Subcutaneous abdominal adipose tissue (tissue), 5 donors: Measurements from ENCODE around the gene SORCS2.
A peak's percentile ranks its signal among the peaks of the same experiment; 100 is the strongest.
"Not testable (repeated sequence)": the region's sequence is repeated elsewhere in the genome, so short reads cannot be mapped to it uniquely, and the experiment has no call there.

Source experiments
- H3K27ac ChIP-seq: one replicate; pipeline ENCODE4 v1.7.0; 2013; ENCODE audit warnings: low read depth, mild to moderate bottlenecking, inconsistent platforms, low read length, moderate library complexity
- H3K27me3 ChIP-seq, 5 donors: one replicate each; pipeline ENCODE4 v1.7.0; 2013; ENCODE audit warnings: low read length in 5 of 5, inconsistent platforms in 1 of 5; ENCODE audit not compliant: control insufficient read depth in 5 of 5, insufficient read depth in 4 of 5
- H3K36me3 ChIP-seq, 5 donors: one replicate each; pipeline ENCODE4 v1.7.0; 2013; ENCODE audit warnings: low read length in 5 of 5; ENCODE audit not compliant: control insufficient read depth in 5 of 5, insufficient read depth in 5 of 5
- H3K4me1 ChIP-seq, 5 donors: one replicate each; pipeline ENCODE4 v1.7.0; 2013; ENCODE audit warnings: low read length in 5 of 5, mild to moderate bottlenecking in 3 of 5, moderate library complexity in 1 of 5; ENCODE audit not compliant: control insufficient read depth in 5 of 5, insufficient read depth in 5 of 5
- H3K4me3 ChIP-seq, 5 donors: one replicate each; pipeline ENCODE4 v1.7.0; 2013; ENCODE audit warnings: low read length in 5 of 5, low read depth in 1 of 5
- H3K9ac ChIP-seq, 5 donors: one replicate each; pipeline ENCODE4 v1.7.0; 2013; ENCODE audit warnings: low read length in 5 of 5, mild to moderate bottlenecking in 4 of 5, moderate library complexity in 3 of 5
- H3K9me3 ChIP-seq, 5 donors: one replicate each; pipeline ENCODE4 v1.7.0; 2013; ENCODE audit warnings: low read length in 5 of 5; ENCODE audit not compliant: control insufficient read depth in 5 of 5
- donor health status: healthy.
- donor health status: healthy.
- donor health status: healthy.
- donor health status: healthy.
- donor health status: healthy.

Gene SORCS2

DNA sequence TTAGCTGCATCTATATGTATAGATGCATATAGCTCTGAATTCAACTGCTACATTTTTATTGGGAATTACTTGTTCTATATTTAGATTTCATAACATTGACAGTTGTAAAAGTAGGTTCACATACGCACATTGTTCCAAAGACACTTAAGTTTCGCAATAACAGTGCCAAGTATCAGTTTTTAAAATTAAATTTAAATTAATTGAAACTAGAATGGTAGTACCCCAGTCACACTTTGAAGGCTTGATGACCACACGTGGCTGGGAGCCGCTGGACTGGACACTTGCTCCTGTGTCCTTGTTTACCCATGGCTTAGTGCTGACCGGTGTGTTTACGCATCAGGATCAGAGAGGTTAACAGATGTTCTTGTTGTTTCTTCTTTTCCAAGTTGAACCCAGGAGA lies 383.1 kb downstream of the SORCS2 start:
- Histone ChIP-seq H3K9me3 (peaks cover 19 to 59% (median 57%) of the 10 kb centered on the region in 5 donors), H3K27me3 (peaks cover 0 to 10% (median 5%) of the 10 kb centered on the region in 5 donors), H3K4me1 (no peaks in the 10 kb centered on the region)

DNA sequence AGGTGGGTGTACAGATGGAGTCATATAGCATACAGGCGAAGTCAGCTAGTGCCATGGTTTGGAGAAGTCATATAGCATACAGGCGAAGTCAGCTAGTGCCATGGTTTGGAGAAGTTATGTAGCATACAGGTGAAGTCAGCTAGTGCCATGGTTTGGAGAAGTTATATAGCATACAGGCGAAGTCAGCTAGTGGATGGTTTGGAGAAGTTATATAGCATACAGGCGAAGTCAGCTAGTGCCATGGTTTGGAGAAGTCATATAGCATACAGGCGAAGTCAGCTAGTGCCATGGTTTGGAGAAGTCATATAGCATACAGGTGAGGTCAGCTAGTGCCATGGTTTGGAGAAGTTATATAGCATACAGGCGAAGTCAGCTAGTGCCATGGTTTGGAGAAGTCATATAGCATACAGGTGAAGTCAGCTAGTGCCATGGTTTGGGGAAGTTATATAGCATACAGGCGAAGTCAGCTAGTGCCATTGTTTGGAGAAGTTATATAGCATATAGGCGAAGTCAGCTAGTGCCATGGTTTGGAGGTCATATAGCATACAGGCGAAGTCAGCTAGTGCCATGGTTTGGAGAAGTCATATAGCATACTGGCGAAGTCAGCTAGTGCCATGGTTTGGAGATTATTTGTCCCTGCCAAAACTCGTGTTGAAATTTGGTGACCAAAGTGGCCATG lies 385.2 kb downstream of the SORCS2 start:
- H3K4me1 ChIP-seq, H3K27ac ChIP-seq, H3K9ac ChIP-seq, H3K36me3 ChIP-seq, H3K27me3 ChIP-seq: not testable (repeated sequence)
- peaks cover 19 to 63% (median 57%) of the 10 kb centered on the region in 5 donors for H3K9me3 ChIP-seq
- peak overlapping the region in 3 of 5 donors; percentile 13 to 18 (median 17) for H3K4me3 ChIP-seq

More for the DNA sequence above, 383.1 kb downstream of the SORCS2 start:
- no peaks in the 10 kb centered on the region for H3K36me3 ChIP-seq
- H3K4me3 ChIP-seq: peak overlapping the region in 1 of 5 donors; percentile 17
- no peak overlapping the region for H3K27ac ChIP-seq
- H3K9ac ChIP-seq: no peak overlapping the region

DNA sequence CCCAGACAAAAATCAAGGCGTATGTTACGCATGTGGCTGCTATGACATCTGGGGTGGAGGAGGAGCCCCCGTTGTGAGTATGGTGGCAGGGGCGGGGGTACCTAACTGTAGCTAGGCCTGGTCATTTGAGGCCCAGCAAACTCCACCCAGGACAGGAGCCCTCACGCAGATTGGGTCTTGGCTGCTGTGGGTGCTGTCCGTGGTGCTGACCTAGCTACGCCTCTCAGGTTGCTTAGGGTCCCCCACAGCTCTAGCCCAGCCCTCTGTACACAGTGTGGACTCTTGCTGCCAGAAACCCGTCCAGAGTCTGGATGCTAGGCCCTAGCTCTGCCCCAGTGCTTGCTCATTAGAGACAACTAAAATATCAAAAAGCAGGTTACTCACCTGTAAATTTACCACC lies 389.1 kb downstream of the SORCS2 start:
- H3K9ac ChIP-seq: no peak overlapping the region
- H3K4me3 ChIP-seq: no peak overlapping the region
- no peaks in the 10 kb centered on the region for H3K4me1 ChIP-seq
- no peak overlapping the region for H3K27ac ChIP-seq
- no peaks in the 10 kb centered on the region for H3K36me3 ChIP-seq
- no peaks in the 10 kb centered on the region for H3K27me3 ChIP-seq
- peaks cover 13 to 41% (median 34%) of the 10 kb centered on the region in 5 donors for H3K9me3 ChIP-seq

DNA sequence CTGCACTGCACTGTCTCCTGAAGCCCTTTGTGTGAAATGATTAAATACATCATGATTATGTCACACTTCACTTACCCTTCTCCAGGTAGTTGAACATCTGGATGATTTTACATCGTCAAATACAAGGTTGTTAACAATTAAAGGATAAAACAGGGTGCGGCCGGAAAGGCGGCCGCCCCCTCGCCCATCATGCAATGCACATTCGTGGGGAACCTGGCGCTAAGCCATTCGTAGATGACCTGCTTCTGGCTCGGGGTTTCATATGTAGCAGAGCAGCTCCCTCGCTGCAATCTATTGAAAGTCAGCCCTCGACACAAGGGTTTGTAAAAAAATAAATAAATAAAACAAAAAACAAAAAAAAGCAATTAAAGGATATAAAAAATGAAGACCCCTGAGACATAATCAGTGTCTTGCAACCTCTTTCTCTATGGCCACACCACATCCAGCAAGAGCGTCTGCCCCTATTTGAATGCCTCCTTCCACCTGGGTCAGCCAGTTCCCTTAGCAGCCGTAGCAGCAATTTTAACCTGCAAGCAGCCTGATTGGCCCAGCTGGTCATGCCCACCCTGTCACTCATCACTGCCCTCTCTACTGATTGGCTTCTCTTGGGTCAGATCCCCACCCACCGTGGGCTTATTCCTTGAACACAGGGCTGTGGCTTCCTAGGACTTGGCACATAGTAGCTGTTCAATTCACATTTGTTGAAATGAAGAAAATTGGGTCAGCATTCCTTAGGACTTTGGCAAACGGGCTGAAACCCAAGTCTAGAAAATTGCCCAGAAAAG lies 390.2 kb downstream of the SORCS2 start:
- no peak overlapping the region for H3K9ac ChIP-seq
- H3K4me1 ChIP-seq: no peaks in the 10 kb centered on the region
- H3K36me3 ChIP-seq: no peaks in the 10 kb centered on the region
- H3K27me3 ChIP-seq: peaks cover 0 to 3% (median 0%) of the 10 kb centered on the region in 5 donors
- peaks cover 5 to 34% (median 23%) of the 10 kb centered on the region in 5 donors for H3K9me3 ChIP-seq
- no peak overlapping the region for H3K27ac ChIP-seq
- no peak overlapping the region for H3K4me3 ChIP-seq

DNA sequence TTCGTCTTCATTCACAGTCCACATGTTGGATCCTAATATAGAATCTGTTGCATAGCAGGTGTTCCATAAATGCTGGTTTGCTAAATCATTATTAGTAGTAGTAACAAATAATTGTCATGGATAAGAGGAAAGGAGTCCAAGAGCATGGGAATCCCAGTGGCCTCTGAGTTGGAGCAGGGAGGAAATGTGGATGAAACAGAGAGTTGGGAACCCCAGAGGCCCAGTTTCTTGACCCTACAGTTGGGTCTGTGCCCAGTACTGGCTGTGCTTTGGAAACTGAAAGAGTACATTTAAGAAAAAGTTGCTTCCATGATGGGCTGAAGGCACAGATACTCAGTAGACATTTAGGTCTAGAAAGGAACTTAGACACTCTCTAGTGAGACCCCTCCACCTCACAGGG lies 391.8 kb downstream of the SORCS2 start:
- Histone ChIP-seq H3K4me3 (no peak overlapping the region), H3K27me3 (peaks cover 0 to 5% (median 0%) of the 10 kb centered on the region in 5 donors), H3K36me3 (no peaks in the 10 kb centered on the region), H3K4me1 (no peaks in the 10 kb centered on the region), H3K9me3 (peaks cover 0 to 19% (median 9%) of the 10 kb centered on the region in 5 donors), H3K9ac (no peak overlapping the region), H3K27ac (no peak overlapping the region)

DNA sequence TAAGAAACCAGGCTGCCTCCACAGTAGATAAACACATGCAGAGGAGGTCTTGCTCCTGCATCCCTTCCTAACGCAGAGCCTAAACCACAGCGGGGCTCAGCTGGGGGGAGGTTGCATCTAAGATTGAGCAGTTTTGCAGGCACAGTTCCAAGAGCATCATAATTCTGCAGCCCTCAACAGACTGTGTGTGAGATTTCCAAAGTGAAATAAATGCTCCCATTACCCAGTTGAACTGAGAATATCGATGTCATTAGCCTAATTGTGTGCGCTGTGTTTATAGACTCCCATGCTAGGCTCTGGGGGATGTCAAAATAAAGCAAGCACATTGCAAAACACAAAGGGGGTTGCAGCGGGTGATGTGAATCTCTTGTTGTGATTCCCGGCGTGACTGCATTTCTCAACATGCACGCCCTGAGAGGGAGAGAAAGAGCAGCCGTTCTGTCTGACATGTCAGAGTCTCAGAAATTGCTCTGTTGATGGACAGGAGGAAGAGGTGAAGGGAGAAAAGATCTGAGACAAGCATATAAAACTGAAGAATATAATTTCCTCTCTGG lies 392.3 kb downstream of the SORCS2 start:
- Histone ChIP-seq H3K4me3 (no peak overlapping the region), H3K36me3 (no peaks in the 10 kb centered on the region), H3K27me3 (peaks cover 0 to 5% (median 1%) of the 10 kb centered on the region in 5 donors), H3K4me1 (no peaks in the 10 kb centered on the region), H3K27ac (no peak overlapping the region), H3K9ac (no peak overlapping the region), H3K9me3 (peaks cover 0 to 13% (median 4%) of the 10 kb centered on the region in 5 donors)

DNA sequence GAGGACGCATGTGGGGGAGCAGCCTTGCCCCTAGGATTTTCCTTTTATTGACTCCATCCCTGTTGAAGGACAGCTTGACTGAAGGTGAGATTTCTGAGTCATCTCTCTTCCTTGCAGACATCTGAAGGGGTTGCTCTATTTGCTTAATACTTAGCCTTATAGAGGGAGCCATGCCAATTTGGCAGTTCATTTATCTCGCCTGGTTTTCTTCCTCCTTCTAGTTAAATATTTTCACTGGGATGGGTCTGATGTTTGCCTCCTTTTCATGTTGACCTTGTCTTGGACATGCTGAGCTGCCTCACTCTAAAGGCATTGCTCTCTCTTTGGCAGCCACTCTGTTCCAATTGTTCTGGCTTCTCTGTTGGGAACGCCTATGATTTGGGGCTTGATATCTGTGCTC lies 393.4 kb downstream of the SORCS2 start:
- H3K4me3 ChIP-seq: no peak overlapping the region
- H3K27ac ChIP-seq: no peak overlapping the region
- peaks cover 0 to 9% (median 0%) of the 10 kb centered on the region in 5 donors for H3K9me3 ChIP-seq
- no peaks in the 10 kb centered on the region for H3K36me3 ChIP-seq
- H3K27me3 ChIP-seq: peaks cover 0 to 7% (median 2%) of the 10 kb centered on the region in 5 donors
- no peak overlapping the region for H3K9ac ChIP-seq
- no peaks in the 10 kb centered on the region for H3K4me1 ChIP-seq

DNA sequence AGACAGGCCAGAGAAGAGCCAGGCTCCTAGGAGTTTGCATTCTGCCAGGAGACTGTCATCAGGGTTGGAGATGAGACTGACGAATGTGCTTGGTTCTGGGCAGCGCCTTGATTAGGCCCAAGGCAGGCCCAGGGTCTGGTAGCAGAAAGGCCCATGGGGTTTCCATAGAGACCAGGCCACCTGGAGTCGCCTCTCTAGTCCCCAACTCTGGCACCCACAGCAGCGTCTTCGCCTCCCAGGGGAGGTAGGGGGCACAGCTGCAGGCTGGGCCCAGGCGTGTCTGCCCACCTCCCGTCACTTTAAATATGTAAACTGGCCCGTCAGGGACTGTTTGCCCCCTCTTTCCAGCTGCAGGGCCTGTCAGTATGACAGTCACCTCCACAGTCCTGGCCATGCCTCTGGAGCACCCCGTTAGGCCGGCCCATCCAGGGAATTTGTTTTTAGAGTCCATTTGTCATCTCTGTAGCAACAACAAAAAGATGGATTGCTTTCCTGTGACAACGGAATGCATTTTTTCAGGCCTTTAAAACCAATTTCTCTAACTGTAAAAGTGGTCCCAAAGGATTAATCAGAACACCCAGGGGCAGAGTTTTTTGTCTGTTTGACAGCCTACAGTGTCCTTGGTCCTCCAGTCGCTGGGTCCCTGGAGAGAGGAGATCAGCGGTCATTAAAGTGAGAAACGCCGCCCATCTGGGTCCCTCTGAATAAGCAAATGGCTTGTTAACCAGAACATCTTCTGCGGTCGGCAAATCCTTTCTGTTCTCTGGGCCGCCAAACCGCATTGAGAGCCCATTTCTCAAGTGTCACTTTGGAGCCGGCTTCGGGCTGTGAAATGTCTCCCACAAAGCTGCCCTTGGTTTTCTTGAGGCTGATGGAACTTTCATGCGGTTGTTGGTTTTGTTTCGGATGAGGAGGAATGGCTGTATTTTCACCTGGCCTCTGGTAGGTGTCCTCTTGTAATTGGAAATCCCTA lies 395.4 kb downstream of the SORCS2 start:
- H3K9ac ChIP-seq: no peak overlapping the region
- peaks cover 0 to 14% (median 5%) of the 10 kb centered on the region in 5 donors for H3K27me3 ChIP-seq
- peaks cover 0 to 9% (median 1%) of the 10 kb centered on the region in 5 donors for H3K9me3 ChIP-seq
- H3K4me3 ChIP-seq: no peak overlapping the region
- no peak overlapping the region for H3K27ac ChIP-seq
- H3K4me1 ChIP-seq: no peaks in the 10 kb centered on the region
- no peaks in the 10 kb centered on the region for H3K36me3 ChIP-seq

DNA sequence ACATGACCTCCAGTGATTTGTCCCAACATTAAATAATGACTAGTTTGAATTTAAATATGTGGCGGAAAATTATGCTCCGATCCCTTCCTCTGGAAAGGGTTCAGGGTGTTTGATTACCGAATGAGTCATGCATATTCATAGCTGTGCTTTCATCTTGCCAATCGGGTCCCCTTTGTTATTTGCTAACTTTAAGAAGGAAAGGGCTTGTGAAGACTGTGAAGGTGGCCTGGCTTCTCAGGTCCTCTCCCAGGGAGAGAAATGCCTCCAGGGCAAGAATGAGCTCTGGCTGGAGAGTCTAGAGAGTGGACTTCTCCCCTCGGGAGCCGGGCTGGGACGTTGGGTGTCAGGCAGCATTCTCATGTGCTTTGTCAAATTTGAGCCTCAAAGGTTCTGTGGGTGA lies 397.9 kb downstream of the SORCS2 start:
- Histone ChIP-seq H3K36me3 (no peaks in the 10 kb centered on the region), H3K4me1 (no peaks in the 10 kb centered on the region), H3K9ac (no peak overlapping the region), H3K4me3 (no peak overlapping the region), H3K27me3 (peaks cover 0 to 22% (median 11%) of the 10 kb centered on the region in 5 donors), H3K27ac (no peak overlapping the region), H3K9me3 (peaks cover 0 to 9% (median 2%) of the 10 kb centered on the region in 5 donors)
